Measurements from ENCODE around the gene WDFY2. TPM values are rescaled to one million over a fixed set of nuclear protein-coding genes. Genes with fewer than 3 reads are reported as not detected.

WDFY2 gene
- total RNA-seq, 4 donors from 2014 or later: 5.2 to 11.5 (median 8.5) TPM

- no peaks in the 10 kb centered on the region for H3K27me3 ChIP-seq
- peaks cover 0 to 51% (median 3%) of the 10 kb centered on the region in 3 donors for H3K4me1 ChIP-seq
- WGBS, 2 donors (ENCODE audit: low coverage in 1 of 2): 52 to 81% methylated on average over 2 of the region's 2 CpGs
- TF ChIP-seq, protein P1, sequence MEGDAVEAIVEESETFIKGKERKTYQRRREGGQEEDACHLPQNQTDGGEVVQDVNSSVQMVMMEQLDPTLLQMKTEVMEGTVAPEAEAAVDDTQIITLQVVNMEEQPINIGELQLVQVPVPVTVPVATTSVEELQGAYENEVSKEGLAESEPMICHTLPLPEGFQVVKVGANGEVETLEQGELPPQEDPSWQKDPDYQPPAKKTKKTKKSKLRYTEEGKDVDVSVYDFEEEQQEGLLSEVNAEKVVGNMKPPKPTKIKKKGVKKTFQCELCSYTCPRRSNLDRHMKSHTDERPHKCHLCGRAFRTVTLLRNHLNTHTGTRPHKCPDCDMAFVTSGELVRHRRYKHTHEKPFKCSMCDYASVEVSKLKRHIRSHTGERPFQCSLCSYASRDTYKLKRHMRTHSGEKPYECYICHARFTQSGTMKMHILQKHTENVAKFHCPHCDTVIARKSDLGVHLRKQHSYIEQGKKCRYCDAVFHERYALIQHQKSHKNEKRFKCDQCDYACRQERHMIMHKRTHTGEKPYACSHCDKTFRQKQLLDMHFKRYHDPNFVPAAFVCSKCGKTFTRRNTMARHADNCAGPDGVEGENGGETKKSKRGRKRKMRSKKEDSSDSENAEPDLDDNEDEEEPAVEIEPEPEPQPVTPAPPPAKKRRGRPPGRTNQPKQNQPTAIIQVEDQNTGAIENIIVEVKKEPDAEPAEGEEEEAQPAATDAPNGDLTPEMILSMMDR (IDR thresholded peaks at IDR 0.05): no peak
- TF ChIP-seq POLR2A (IDR thresholded peaks at IDR 0.05) (no peak), EP300 (IDR thresholded peaks at IDR 0.05) (no peak), POLR2AphosphoS5 (IDR thresholded peaks at IDR 0.05) (no peak)
- ATAC-seq: no peak
- no peaks in the 10 kb centered on the region for H3K9me3 ChIP-seq
- H3K4me3 ChIP-seq: no peak overlapping the region
- H3K36me3 ChIP-seq: no peaks in the 10 kb centered on the region
- H3K27ac ChIP-seq: no peak overlapping the region
Measured at GRCh38 chr13:51623473-51623872, 39.2 kb downstream of the WDFY2 start.

DNA sequence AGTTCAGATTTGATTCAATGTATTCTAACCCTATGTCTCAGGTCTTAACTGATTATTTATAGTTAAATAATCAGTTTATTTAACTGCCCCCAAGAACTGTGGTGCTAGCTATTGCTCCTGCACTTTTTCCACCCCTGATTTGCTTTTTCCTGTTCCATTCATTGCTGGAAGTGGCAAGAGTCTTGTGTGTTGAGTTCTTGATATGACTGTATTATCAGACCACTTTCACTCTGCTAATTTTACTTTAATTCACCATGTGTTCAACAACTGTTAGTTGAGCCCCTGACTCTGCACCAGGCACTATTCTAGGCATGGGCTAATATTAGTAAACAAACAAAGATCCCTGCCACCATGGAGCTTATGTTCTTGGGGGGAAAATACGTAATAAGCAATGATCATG is 39.9 kb downstream of the WDFY2 start:
- H3K4me1 ChIP-seq: peaks cover 0 to 46% (median 3%) of the 10 kb centered on the region in 3 donors
- no peaks in the 10 kb centered on the region for H3K9me3 ChIP-seq
- H3K27ac ChIP-seq: no peak overlapping the region
- no peak overlapping the region for H3K4me3 ChIP-seq
- ATAC-seq: no peak
- H3K27me3 ChIP-seq: no peaks in the 10 kb centered on the region
- WGBS, 2 donors (ENCODE audit: low coverage in 1 of 2): 100% methylated on average over 1 of the region's 1 CpG
- TF ChIP-seq, protein P1 (IDR thresholded peaks at IDR 0.05): no peak
- TF ChIP-seq POLR2A (IDR thresholded peaks at IDR 0.05) (no peak), EP300 (IDR thresholded peaks at IDR 0.05) (no peak), POLR2AphosphoS5 (IDR thresholded peaks at IDR 0.05) (no peak)
- H3K36me3 ChIP-seq: no peaks in the 10 kb centered on the region

DNA sequence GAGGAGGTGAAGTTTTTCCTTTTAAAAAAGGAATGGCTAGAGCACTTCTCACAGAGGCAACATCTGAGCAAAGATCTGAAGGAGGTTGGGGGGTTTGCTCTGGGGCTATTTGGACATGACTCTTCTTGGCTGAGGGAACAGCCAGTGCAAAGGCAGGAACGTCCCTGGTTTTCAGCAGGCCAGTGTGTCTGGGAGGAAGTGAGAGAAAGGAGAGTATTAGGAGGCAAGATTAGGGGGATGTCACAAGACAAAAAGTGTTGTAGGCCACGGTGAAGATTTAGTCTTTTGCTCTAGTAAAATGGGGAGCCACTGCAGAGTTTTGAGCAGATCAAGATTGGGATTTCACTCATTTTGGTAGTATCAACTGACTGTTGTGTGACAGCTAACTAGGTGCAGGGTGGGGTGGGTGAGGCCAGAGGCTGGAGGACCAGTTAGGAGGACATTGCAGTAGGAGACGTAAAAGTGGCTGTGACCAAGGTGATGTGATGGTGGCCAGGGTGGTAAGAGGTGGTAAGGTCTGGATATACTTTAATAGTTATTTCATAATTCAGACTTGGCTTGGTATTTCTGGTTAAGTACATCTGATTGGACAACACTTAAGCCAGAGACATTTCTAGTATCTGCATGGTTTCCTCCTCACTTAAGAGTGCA is 40.6 kb downstream of the WDFY2 start:
- H3K4me3 ChIP-seq: no peak overlapping the region
- no peak for ATAC-seq
- no peak overlapping the region for H3K27ac ChIP-seq
- no peaks in the 10 kb centered on the region for H3K9me3 ChIP-seq
- TF ChIP-seq, protein P1 (IDR thresholded peaks at IDR 0.05): no peak
- TF ChIP-seq EP300 (IDR thresholded peaks at IDR 0.05) (no peak), POLR2A (IDR thresholded peaks at IDR 0.05) (no peak), POLR2AphosphoS5 (IDR thresholded peaks at IDR 0.05) (no peak)
- no peaks in the 10 kb centered on the region for H3K27me3 ChIP-seq
- H3K4me1 ChIP-seq: peaks cover 0 to 40% (median 3%) of the 10 kb centered on the region in 3 donors
- WGBS, 2 donors (ENCODE audit: low coverage in 1 of 2): 41 to 100% methylated on average over 2 of the region's 3 CpGs
- no peaks in the 10 kb centered on the region for H3K36me3 ChIP-seq

- TF ChIP-seq EP300 (IDR thresholded peaks at IDR 0.05): no peak
- no peak for TF ChIP-seq POLR2AphosphoS5 (IDR thresholded peaks at IDR 0.05)
- TF ChIP-seq POLR2A (IDR thresholded peaks at IDR 0.05): no peak
- TF ChIP-seq, protein P1 (IDR thresholded peaks at IDR 0.05): no peak
- peak overlapping the region in 1 of 4 donors; percentile 32 for H3K27ac ChIP-seq
- peaks cover 0 to 34% (median 3%) of the 10 kb centered on the region in 3 donors for H3K4me1 ChIP-seq
- no peaks in the 10 kb centered on the region for H3K36me3 ChIP-seq
- no peaks in the 10 kb centered on the region for H3K27me3 ChIP-seq
- no peaks in the 10 kb centered on the region for H3K9me3 ChIP-seq
- ATAC-seq: no peak
- 46 to 53% methylated on average over 5 to 7 of the region's 7 CpGs for WGBS, 2 donors (ENCODE audit: low coverage in 1 of 2)
- H3K4me3 ChIP-seq: no peak overlapping the region
Measured at GRCh38 chr13:51625555-51626345, 41.5 kb downstream of the WDFY2 start.
